GM12875 (cell line): ENCODE results near the gene GNG12.

Experiments used
- H3K4me3 ChIP-seq: one replicate; pipeline ENCODE4 v1.5.1; 2011; ENCODE audit warnings: low read depth, low read length, control low read depth
- CTCF ChIP-seq: IDR thresholded peaks from 2 replicates; pipeline ENCODE4 v1.5.1; 2011; ENCODE audit warnings: low read depth, mild to moderate bottlenecking, control low read depth, inconsistent platforms, low read length, moderate library complexity, borderline replicate concordance; ENCODE audit not compliant: insufficient read depth

GNG12 gene

GRCh38 chr1:67759692-67760029, 73.6 kb downstream of the GNG12 start:
- no peak overlapping the region for H3K4me3 ChIP-seq

DNA sequence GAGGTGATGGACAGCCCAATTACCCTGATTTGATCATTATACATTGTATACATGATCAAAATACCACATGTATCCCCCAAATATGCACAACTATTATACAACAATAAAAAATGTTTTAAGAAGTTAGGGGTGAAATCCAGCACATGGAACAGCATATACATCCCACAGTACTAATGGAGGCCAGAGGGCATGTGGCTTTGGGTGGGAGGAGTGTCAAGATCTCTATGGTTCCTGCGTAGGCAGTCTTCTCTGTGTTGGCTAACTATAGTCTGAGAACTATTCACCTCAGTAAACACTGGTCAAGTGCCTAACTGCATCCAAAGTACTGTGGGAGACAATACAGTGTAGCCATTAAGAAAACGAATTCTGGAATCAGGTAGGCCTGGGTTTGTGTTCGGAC, 74.2 kb downstream of the GNG12 start:
- no peak for TF ChIP-seq CTCF
- no peak overlapping the region for H3K4me3 ChIP-seq

More at GRCh38 chr1:67759692-67760029, 73.6 kb downstream of the GNG12 start:
- TF ChIP-seq CTCF = no peak

- no peak overlapping the region for H3K4me3 ChIP-seq
- TF ChIP-seq CTCF = no peak
These were observed 77.6 kb downstream of the GNG12 start for GRCh38 chr1:67755619-67756018.

DNA sequence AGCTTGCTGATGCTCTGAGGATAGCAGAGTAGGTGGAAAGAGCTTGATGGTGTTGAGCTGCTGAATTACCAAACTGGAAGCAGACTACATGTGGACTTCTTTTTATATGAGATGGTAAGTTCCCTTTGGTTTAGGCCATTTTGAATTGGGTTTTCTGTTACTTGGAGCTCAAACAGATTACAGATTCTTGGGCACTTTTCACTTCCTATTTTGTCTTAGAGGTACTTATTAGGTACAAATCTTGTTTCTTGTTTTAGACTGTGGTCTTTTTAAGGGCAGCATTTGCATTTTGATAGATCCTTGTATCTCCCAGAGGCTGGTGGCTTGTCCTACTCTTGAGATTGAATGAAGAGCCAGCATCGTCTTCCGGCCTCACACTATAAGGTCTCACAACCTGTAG, 78.1 kb downstream of the GNG12 start:
- TF ChIP-seq CTCF = no peak
- H3K4me3 ChIP-seq = no peak overlapping the region

GRCh38 chr1:67754526-67754920, 78.7 kb downstream of the GNG12 start:
- H3K4me3 ChIP-seq = no peak overlapping the region
- no peak for TF ChIP-seq CTCF

DNA sequence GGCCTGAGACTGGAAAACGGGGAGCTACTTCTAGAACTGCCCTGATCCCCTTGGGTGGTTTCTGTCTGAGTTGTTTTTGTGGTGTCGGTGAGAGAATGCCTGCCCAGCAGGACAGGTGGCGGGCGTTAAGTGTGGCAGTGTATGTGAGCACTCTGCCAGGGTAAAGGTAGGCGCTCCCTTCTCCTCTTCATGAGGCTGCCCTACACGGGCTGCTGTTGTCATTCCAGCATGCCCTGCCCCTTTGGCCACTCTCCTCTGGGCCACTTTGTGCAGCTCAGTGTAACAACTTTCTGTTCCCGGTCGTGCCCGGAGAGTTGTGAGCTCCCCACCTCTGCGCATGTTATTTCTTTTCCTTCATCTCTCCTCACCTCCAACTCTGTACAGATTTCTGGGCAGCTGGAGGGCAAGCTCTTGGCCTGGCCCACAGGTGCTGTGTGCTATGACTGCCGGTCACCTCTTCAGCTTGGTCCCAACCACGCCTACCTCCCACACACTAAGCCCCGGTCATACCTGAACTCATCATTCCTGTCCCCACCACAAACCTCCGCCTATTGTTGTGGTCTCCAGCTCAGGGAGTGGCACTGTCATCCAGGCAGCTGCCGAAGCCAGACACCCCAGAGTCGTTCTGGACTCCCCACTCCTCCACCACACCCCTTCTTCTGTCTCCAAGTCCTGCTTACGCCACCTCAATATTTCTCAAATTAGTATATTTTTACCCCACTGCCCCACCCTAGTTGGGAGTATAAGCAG, 79.3 kb downstream of the GNG12 start:
- TF ChIP-seq CTCF = no peak
- no peak overlapping the region for H3K4me3 ChIP-seq

- no peak overlapping the region for H3K4me3 ChIP-seq
- no peak for TF ChIP-seq CTCF
These were observed 81.0 kb downstream of the GNG12 start for GRCh38 chr1:67752306-67752705.
